Neural cell (in vitro differentiated cells): Measurements from ENCODE around the gene REV3L.
"Not testable (repeated sequence)": the region's sequence is repeated elsewhere in the genome, so short reads cannot be mapped to it uniquely, and the experiment has no call there.

Experiments used
- EZH2 ChIP-seq: fragments of 200-600, 300-800 bp; shearing (Covaris generic), sonication (generic); IDR thresholded peaks from 2 replicates; pipeline ENCODE4 v1.6.1; 2014; ENCODE audit warnings: antibody characterized with exemption, low read length, borderline replicate concordance, mild to moderate bottlenecking; ENCODE audit not compliant: insufficient read depth, poor library complexity, severe bottlenecking
- POLR2AphosphoS5 ChIP-seq: IDR thresholded peaks from 2 replicates; pipeline ENCODE4 v1.6.1; 2012
- RAD21 ChIP-seq: fragments of 450-650 bp; conservative IDR thresholded peaks from 2 replicates; pipeline ENCODE4 v1.6.1; 2014; ENCODE audit warnings: antibody characterized with exemption, mild to moderate bottlenecking, moderate library complexity
- TAF1 ChIP-seq: IDR thresholded peaks from 2 replicates; pipeline ENCODE4 v1.6.1; 2012; ENCODE audit warnings: low read depth
- TF ChIP-seq, protein P1 (sequence below): fragments of 450-650 bp; IDR thresholded peaks from 2 replicates; pipeline ENCODE4 v1.5.1; 2014; ENCODE audit warnings: antibody characterized with exemption, mild to moderate bottlenecking, moderate library complexity; ENCODE audit not compliant: poor library complexity, severe bottlenecking
- TF ChIP-seq, protein P2 (sequence below): IDR thresholded peaks from 2 replicates; pipeline ENCODE4 v1.6.1; 2012; ENCODE audit warnings: borderline replicate concordance

DNA sequence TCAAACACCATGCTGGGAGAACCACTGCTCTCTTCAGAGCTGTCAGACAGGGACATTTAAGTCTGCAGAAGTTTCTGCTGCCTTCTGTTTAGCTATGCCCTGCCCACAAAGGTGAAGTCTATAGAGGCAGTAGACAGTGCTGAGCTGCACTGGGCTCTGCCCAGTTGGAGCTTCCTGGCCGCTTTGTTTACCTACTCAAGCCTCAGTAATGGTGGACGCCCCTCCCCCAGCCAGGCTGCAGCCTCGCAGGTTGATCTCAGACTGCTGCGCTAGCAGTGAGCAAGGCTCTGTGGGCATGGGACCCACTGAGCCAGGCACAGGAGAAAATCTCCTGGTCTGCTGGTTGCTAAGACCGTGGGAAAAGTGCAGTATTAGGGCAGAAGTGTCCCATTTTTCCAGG lies 24.2 kb upstream of the REV3L start:
- TF ChIP-seq, protein P1, sequence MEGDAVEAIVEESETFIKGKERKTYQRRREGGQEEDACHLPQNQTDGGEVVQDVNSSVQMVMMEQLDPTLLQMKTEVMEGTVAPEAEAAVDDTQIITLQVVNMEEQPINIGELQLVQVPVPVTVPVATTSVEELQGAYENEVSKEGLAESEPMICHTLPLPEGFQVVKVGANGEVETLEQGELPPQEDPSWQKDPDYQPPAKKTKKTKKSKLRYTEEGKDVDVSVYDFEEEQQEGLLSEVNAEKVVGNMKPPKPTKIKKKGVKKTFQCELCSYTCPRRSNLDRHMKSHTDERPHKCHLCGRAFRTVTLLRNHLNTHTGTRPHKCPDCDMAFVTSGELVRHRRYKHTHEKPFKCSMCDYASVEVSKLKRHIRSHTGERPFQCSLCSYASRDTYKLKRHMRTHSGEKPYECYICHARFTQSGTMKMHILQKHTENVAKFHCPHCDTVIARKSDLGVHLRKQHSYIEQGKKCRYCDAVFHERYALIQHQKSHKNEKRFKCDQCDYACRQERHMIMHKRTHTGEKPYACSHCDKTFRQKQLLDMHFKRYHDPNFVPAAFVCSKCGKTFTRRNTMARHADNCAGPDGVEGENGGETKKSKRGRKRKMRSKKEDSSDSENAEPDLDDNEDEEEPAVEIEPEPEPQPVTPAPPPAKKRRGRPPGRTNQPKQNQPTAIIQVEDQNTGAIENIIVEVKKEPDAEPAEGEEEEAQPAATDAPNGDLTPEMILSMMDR = not testable (repeated sequence)
- not testable (repeated sequence) for TF ChIP-seq TAF1, EZH2, POLR2AphosphoS5, RAD21
- TF ChIP-seq, protein P2, sequence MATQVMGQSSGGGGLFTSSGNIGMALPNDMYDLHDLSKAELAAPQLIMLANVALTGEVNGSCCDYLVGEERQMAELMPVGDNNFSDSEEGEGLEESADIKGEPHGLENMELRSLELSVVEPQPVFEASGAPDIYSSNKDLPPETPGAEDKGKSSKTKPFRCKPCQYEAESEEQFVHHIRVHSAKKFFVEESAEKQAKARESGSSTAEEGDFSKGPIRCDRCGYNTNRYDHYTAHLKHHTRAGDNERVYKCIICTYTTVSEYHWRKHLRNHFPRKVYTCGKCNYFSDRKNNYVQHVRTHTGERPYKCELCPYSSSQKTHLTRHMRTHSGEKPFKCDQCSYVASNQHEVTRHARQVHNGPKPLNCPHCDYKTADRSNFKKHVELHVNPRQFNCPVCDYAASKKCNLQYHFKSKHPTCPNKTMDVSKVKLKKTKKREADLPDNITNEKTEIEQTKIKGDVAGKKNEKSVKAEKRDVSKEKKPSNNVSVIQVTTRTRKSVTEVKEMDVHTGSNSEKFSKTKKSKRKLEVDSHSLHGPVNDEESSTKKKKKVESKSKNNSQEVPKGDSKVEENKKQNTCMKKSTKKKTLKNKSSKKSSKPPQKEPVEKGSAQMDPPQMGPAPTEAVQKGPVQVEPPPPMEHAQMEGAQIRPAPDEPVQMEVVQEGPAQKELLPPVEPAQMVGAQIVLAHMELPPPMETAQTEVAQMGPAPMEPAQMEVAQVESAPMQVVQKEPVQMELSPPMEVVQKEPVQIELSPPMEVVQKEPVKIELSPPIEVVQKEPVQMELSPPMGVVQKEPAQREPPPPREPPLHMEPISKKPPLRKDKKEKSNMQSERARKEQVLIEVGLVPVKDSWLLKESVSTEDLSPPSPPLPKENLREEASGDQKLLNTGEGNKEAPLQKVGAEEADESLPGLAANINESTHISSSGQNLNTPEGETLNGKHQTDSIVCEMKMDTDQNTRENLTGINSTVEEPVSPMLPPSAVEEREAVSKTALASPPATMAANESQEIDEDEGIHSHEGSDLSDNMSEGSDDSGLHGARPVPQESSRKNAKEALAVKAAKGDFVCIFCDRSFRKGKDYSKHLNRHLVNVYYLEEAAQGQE = not testable (repeated sequence)
